ENCODE results near the gene PARD3B.

Gene PARD3B

GRCh38 chr2:204827701-204828590 lies 282.7 kb downstream of the PARD3B start:
- no peaks in the 10 kb centered on the region for H3K36me3 Mint-ChIP-seq (ENCODE audit: low read depth)
- H3K27me3 Mint-ChIP-seq, result no peaks in the 10 kb centered on the region
- no peak overlapping the region for H3K4me3 Mint-ChIP-seq
- H3K4me1 Mint-ChIP-seq (ENCODE audit: low read depth), result peaks cover 23% of the 10 kb centered on the region
- peaks cover 14% of the 10 kb centered on the region for H3K9me3 Mint-ChIP-seq
- no peak overlapping the region for H3K27ac Mint-ChIP-seq
- intact Hi-C loops (cut with micrococcal nuclease), result no loop called here

GRCh38 chr2:204834716-204835384 lies 289.6 kb downstream of the PARD3B start:
- H3K36me3 Mint-ChIP-seq (ENCODE audit: low read depth), result no peaks in the 10 kb centered on the region
- peaks cover 14% of the 10 kb centered on the region for H3K9me3 Mint-ChIP-seq
- H3K4me1 Mint-ChIP-seq (ENCODE audit: low read depth), result no peaks in the 10 kb centered on the region
- H3K27me3 Mint-ChIP-seq, result no peaks in the 10 kb centered on the region
- H3K4me3 Mint-ChIP-seq, result no peak overlapping the region
- H3K27ac Mint-ChIP-seq, result no peak overlapping the region
- intact Hi-C loops (cut with micrococcal nuclease), result no loop called here

GRCh38 chr2:204835786-204836185 lies 290.5 kb downstream of the PARD3B start:
- Mint-ChIP-seq H3K36me3 (ENCODE audit: low read depth) (no peaks in the 10 kb centered on the region), H3K27ac (no peak overlapping the region), H3K9me3 (peaks cover 9% of the 10 kb centered on the region), H3K27me3 (no peaks in the 10 kb centered on the region), H3K4me1 (ENCODE audit: low read depth) (no peaks in the 10 kb centered on the region), H3K4me3 (no peak overlapping the region)
- intact Hi-C loops (cut with micrococcal nuclease), result no loop called here

- H3K9me3 Mint-ChIP-seq, result no peaks in the 10 kb centered on the region
- no peak overlapping the region for H3K4me3 Mint-ChIP-seq
- no peaks in the 10 kb centered on the region for H3K36me3 Mint-ChIP-seq (ENCODE audit: low read depth)
- no peaks in the 10 kb centered on the region for H3K4me1 Mint-ChIP-seq (ENCODE audit: low read depth)
- no peaks in the 10 kb centered on the region for H3K27me3 Mint-ChIP-seq
- intact Hi-C loops (cut with micrococcal nuclease), result no loop called here
- no peak overlapping the region for H3K27ac Mint-ChIP-seq
These were observed 295.2 kb downstream of the PARD3B start for GRCh38 chr2:204840504-204840903.

GRCh38 chr2:204842068-204842467 lies 296.8 kb downstream of the PARD3B start:
- no peaks in the 10 kb centered on the region for H3K9me3 Mint-ChIP-seq

GRCh38 chr2:204842661-204843485 lies 297.6 kb downstream of the PARD3B start:
- Mint-ChIP-seq H3K9me3 (no peaks in the 10 kb centered on the region), H3K27ac (no peak overlapping the region), H3K4me1 (ENCODE audit: low read depth) (no peaks in the 10 kb centered on the region), H3K4me3 (no peak overlapping the region), H3K36me3 (ENCODE audit: low read depth) (no peaks in the 10 kb centered on the region), H3K27me3 (no peaks in the 10 kb centered on the region)
- intact Hi-C loops (cut with micrococcal nuclease), result no loop called here

More at GRCh38 chr2:204842068-204842467, 296.8 kb downstream of the PARD3B start:
- Mint-ChIP-seq H3K36me3 (ENCODE audit: low read depth) (no peaks in the 10 kb centered on the region), H3K27me3 (no peaks in the 10 kb centered on the region), H3K4me1 (ENCODE audit: low read depth) (no peaks in the 10 kb centered on the region), H3K4me3 (no peak overlapping the region), H3K27ac (no peak overlapping the region)
- intact Hi-C loops (cut with micrococcal nuclease), result no loop called here

GRCh38 chr2:204846471-204846870 lies 301.2 kb downstream of the PARD3B start:
- Mint-ChIP-seq H3K9me3 (no peaks in the 10 kb centered on the region), H3K4me1 (ENCODE audit: low read depth) (no peaks in the 10 kb centered on the region), H3K4me3 (no peak overlapping the region), H3K36me3 (ENCODE audit: low read depth) (no peaks in the 10 kb centered on the region), H3K27ac (no peak overlapping the region), H3K27me3 (no peaks in the 10 kb centered on the region)
- intact Hi-C loops (cut with micrococcal nuclease), result no loop called here

GRCh38 chr2:204849892-204850291 lies 304.6 kb downstream of the PARD3B start:
- H3K36me3 Mint-ChIP-seq (ENCODE audit: low read depth), result no peaks in the 10 kb centered on the region
- H3K27me3 Mint-ChIP-seq, result no peaks in the 10 kb centered on the region
- no peaks in the 10 kb centered on the region for H3K4me1 Mint-ChIP-seq (ENCODE audit: low read depth)
- no peak overlapping the region for H3K27ac Mint-ChIP-seq
- intact Hi-C loops (cut with micrococcal nuclease), result no loop called here
- no peaks in the 10 kb centered on the region for H3K9me3 Mint-ChIP-seq
- H3K4me3 Mint-ChIP-seq, result no peak overlapping the region

GRCh38 chr2:204850581-204850980 lies 305.3 kb downstream of the PARD3B start:
- Mint-ChIP-seq H3K4me1 (ENCODE audit: low read depth) (no peaks in the 10 kb centered on the region), H3K9me3 (no peaks in the 10 kb centered on the region), H3K27ac (no peak overlapping the region), H3K27me3 (no peaks in the 10 kb centered on the region), H3K36me3 (ENCODE audit: low read depth) (no peaks in the 10 kb centered on the region), H3K4me3 (no peak overlapping the region)
- intact Hi-C loops (cut with micrococcal nuclease), result no loop called here

- intact Hi-C loops (cut with micrococcal nuclease), result no loop called here
These were observed 308.6 kb downstream of the PARD3B start for GRCh38 chr2:204853905-204854304.

GRCh38 chr2:204860274-204860673 lies 315.0 kb downstream of the PARD3B start:
- no peaks in the 10 kb centered on the region for H3K27me3 Mint-ChIP-seq
- no peak overlapping the region for H3K4me3 Mint-ChIP-seq
- intact Hi-C loops (cut with micrococcal nuclease), result no loop called here
- H3K27ac Mint-ChIP-seq, result no peak overlapping the region
- H3K36me3 Mint-ChIP-seq (ENCODE audit: low read depth), result no peaks in the 10 kb centered on the region
- no peaks in the 10 kb centered on the region for H3K9me3 Mint-ChIP-seq
- no peaks in the 10 kb centered on the region for H3K4me1 Mint-ChIP-seq (ENCODE audit: low read depth)

More at GRCh38 chr2:204853905-204854304, 308.6 kb downstream of the PARD3B start:
- Mint-ChIP-seq H3K36me3 (ENCODE audit: low read depth) (no peaks in the 10 kb centered on the region), H3K4me1 (ENCODE audit: low read depth) (no peaks in the 10 kb centered on the region), H3K27me3 (no peaks in the 10 kb centered on the region), H3K9me3 (no peaks in the 10 kb centered on the region), H3K27ac (no peak overlapping the region), H3K4me3 (no peak overlapping the region)

- Mint-ChIP-seq H3K36me3 (ENCODE audit: low read depth) (no peaks in the 10 kb centered on the region), H3K27ac (no peak overlapping the region), H3K4me1 (ENCODE audit: low read depth) (no peaks in the 10 kb centered on the region), H3K9me3 (no peaks in the 10 kb centered on the region), H3K27me3 (no peaks in the 10 kb centered on the region), H3K4me3 (no peak overlapping the region)
- intact Hi-C loops (cut with micrococcal nuclease), result no loop called here
These were observed 317.5 kb downstream of the PARD3B start for GRCh38 chr2:204862809-204863208.

- Mint-ChIP-seq H3K27me3 (no peaks in the 10 kb centered on the region), H3K27ac (no peak overlapping the region), H3K4me3 (no peak overlapping the region), H3K36me3 (ENCODE audit: low read depth) (no peaks in the 10 kb centered on the region), H3K9me3 (no peaks in the 10 kb centered on the region), H3K4me1 (ENCODE audit: low read depth) (no peaks in the 10 kb centered on the region)
- intact Hi-C loops (cut with micrococcal nuclease), result no loop called here
These were observed 318.1 kb downstream of the PARD3B start for GRCh38 chr2:204863336-204863735.
